ENCODE results near the gene OR52L1. TPM values are rescaled to one million over a fixed set of nuclear protein-coding genes. Genes with fewer than 3 reads are reported as not detected.

OR52L1 gene
- total and polyA plus RNA-seq, 2 of the 8 experiments (the other 6 are each of a cell fraction or from before 2014, with no cell fraction given): 0.24 TPM; not detected in 1

GRCh38 chr11:6027501-6027900 is 40.7 kb upstream of the OR52L1 start (continued):
- TF ChIP-seq CHD7 (IDR thresholded peaks at IDR 0.05; ENCODE audit: insufficient replicate concordance, low read length) (no peak), KDM1A (IDR thresholded peaks at IDR 0.05; ENCODE audit: borderline replicate concordance, low read length) (no peak), HDAC2 (IDR thresholded peaks at IDR 0.05; ENCODE audit: borderline replicate concordance in 1 of 2, low read depth in 2 of 2, low read length in 2 of 2) (no peak), SUZ12 (IDR thresholded peaks at IDR 0.05; ENCODE audit: low read length) (no peak), SAP30 (IDR thresholded peaks at IDR 0.05; ENCODE audit: insufficient read depth, insufficient replicate concordance, low read length) (no peak), SRF (IDR thresholded peaks at IDR 0.05; ENCODE audit: low read depth, low read length) (no peak), ATF2 (IDR thresholded peaks at IDR 0.05; ENCODE audit: low read length) (no peak), HDAC6 (IDR thresholded peaks at IDR 0.05; ENCODE audit: low read depth, low read length) (no peak), PHF8 (conservative IDR thresholded peaks at IDR 0.05; ENCODE audit: low read depth, low read length) (no peak)

All from H1 (cell line).